HepG2 (cell line): ENCODE data around the gene KIF15. TPM values are rescaled to one million over a fixed set of nuclear protein-coding genes. Genes with fewer than 3 reads are reported as not detected.
"Not testable (repeated sequence)": the region's sequence is repeated elsewhere in the genome, so short reads cannot be mapped to it uniquely, and the experiment has no call there.

ENCODE experiments used
- ATAC-seq: fragments of 200-7000 bp; cut with Tn5 transposase; 3 replicates; pipeline ENCODE4 v1.9.1; 2020; ENCODE audit warnings: mild to moderate bottlenecking, moderate library complexity
- BruUV-seq: library from RNA; stranded (reverse); fragments of 400-500 nt; replicated peaks from 2 replicates; lab custom pipeline; 2021; lab: Mats Ljungman, UMichigan
- CTCF ChIA-PET: fragments of 300-600 bp; formaldehyde crosslinking; extraction: SDS; loops from one replicate; lab custom pipeline; 2021; ENCODE audit warnings: low total read pairs, inconsistent platforms, low intra/inter-chr PET ratio; lab: Yijun Ruan, JAX
- POLR2A ChIA-PET: fragments of 350-600 bp; sonication (Branson Sonifier 250); formaldehyde crosslinking; loops from one replicate; lab custom pipeline; 2020; ENCODE audit warnings: antibody characterized with exemption, inconsistent platforms; lab: Yijun Ruan, JAX
- DNase-seq: peaks from one replicate; pipeline ENCODE4 v3.0.0-alpha.2; 2015; ENCODE audit warnings: low spot score
- FAIRE-seq: peaks from 3 replicates; lab custom pipeline; 2011; peaks lifted over from hg19 to GRCh38; lab: Jason Lieb, UNC
- H2AFZ ChIP-seq: one replicate; pipeline ENCODE4 v1.6.1; 2011; ENCODE audit warnings: low read length, inconsistent platforms
- H3K27ac ChIP-seq: fragments of 300-600 bp; 3 replicates; pipeline ENCODE4 v1.8.0; 2011; ENCODE audit warnings: mixed run types, mild to moderate bottlenecking, mixed read lengths, low read length, inconsistent platforms; ENCODE audit not compliant: insufficient read depth; ENCODE audit errors: extremely low read length
- H3K27me3 ChIP-seq, 2 experiments: fragments of 200-600 bp in 1 of 2; 2 replicates in 1 of 2; 3 replicates in 1 of 2; pipeline versions ENCODE4 v1.6.0 to v1.8.0; 2011; ENCODE audit warnings: low read length in 2 of 2, mild to moderate bottlenecking in 2 of 2, moderate library complexity in 2 of 2, inconsistent platforms in 1 of 2; ENCODE audit not compliant: insufficient read depth in 2 of 2, control insufficient read depth in 1 of 2
- H3K36me3 ChIP-seq, 2 experiments: fragments of 200-600 bp in 1 of 2; replicated peaks in 1 of 2; 2 replicates in 1 of 2; 3 replicates in 1 of 2; pipeline versions ENCODE4 v1.5.1 to v1.8.0; 2011; ENCODE audit warnings: low read length in 2 of 2, inconsistent platforms in 1 of 2; ENCODE audit not compliant: insufficient read depth in 2 of 2, control insufficient read depth in 1 of 2
- H3K4me1 ChIP-seq: 2 replicates; pipeline ENCODE4 v1.5.1; 2012; ENCODE audit warnings: low read length, inconsistent platforms; ENCODE audit not compliant: insufficient read depth
- H3K4me2 ChIP-seq: 2 replicates; pipeline ENCODE4 v1.6.0; 2011; ENCODE audit warnings: low read depth, low read length, inconsistent platforms
- H3K4me3 ChIP-seq, 3 experiments: fragments of 200-600 bp in 1 of 3; sonication (generic), shearing (Covaris generic) in 1 of 3; replicated peaks in 1 of 3; 2 replicates each; pipeline ENCODE4 v1.5.1; 2011 to 2016; ENCODE audit warnings: low read length in 3 of 3, inconsistent platforms in 2 of 3, low read depth in 2 of 3, mild to moderate bottlenecking in 2 of 3, control low read depth in 1 of 3, mixed read lengths in 1 of 3; ENCODE audit not compliant: insufficient read depth in 1 of 3
- H3K79me2 ChIP-seq: one replicate; pipeline ENCODE4 v1.6.1; 2011; ENCODE audit warnings: low read length, inconsistent platforms; ENCODE audit not compliant: insufficient read depth
- H3K9ac ChIP-seq: 2 replicates; pipeline ENCODE4 v1.6.0; 2011; ENCODE audit warnings: mild to moderate bottlenecking, low read depth, low read length, inconsistent platforms; ENCODE audit not compliant: insufficient read depth
- H3K9me3 ChIP-seq: 2 replicates; pipeline ENCODE4 v1.5.1; 2012; ENCODE audit warnings: mild to moderate bottlenecking, low read length
- H4K20me1 ChIP-seq: 2 replicates; pipeline ENCODE4 v1.6.0; 2011; ENCODE audit warnings: inconsistent platforms, mild to moderate bottlenecking, low read length, moderate library complexity; ENCODE audit not compliant: insufficient read depth
- WGBS: methylation state at CpG from one replicate; pipeline ENCODE4 v1.1.6; 2017; ENCODE audit warnings: low lambda C conversion rate; 5-methylcytosine and 5-hydroxymethylcytosine counted together
- in situ Hi-C: cut with HindIII; loops from 2 replicates; pipeline ENCODE4 v1.10.0; 2017; ENCODE audit warnings: low pct_unique_long_range_greater_than_20kb; ENCODE audit not compliant: extremely low pct_ligation_motif_present
- intact Hi-C: fragments of 100-400 bp; cut with micrococcal nuclease; formaldehyde crosslinking; loops from one replicate; pipeline ENCODE4 v1.10.0; 2022; ENCODE audit not compliant: unreplicated experiment
- polyA plus RNA-seq, 8 experiments: library from polyadenylated mRNA; depleted of rRNA in 3 of 8; stranded (reverse) in 7 of 8; unstranded in 1 of 8; fragments of >200 nt; fragmentation: Illumina TruSeq in 4 of 8; extraction: Trizol in 4 of 8; gene quantifications; 2 replicates each; pipeline versions ENCODE4 v1.2.1 to v1.2.3, GENCODE V29; 2011 to 2016; ENCODE audit warnings: low read depth in 4 of 8, missing spikeins in 1 of 8, mixed read lengths in 1 of 8; ENCODE audit not compliant: insufficient read depth in 1 of 8
- total RNA-seq, 5 experiments: library from RNA; depleted of rRNA; stranded (reverse); fragments of >200 nt; fragmentation: Illumina TruSeq; extraction: Trizol; gene quantifications; 2 replicates each; pipeline ENCODE4 v1.2.3, GENCODE V29; 2016; ENCODE audit warnings: low read depth in 1 of 5

KIF15 gene
- total and polyA plus RNA-seq, 2 of the 13 experiments (the other 11 are each of a cell fraction or from before 2014, with no cell fraction given), result 4.8 to 33.8 TPM

- BruUV-seq, H3K4me2 ChIP-seq, intact Hi-C loops, H3K4me3 ChIP-seq, ATAC-seq, H4K20me1 ChIP-seq, H3K9ac ChIP-seq, DNase-seq, H3K27me3 ChIP-seq, H3K9me3 ChIP-seq, H3K79me2 ChIP-seq, POLR2A ChIA-PET, CTCF ChIA-PET, H3K4me1 ChIP-seq, H3K27ac ChIP-seq, FAIRE-seq, H2AFZ ChIP-seq, in situ Hi-C loops: not testable (repeated sequence)
- WGBS, result 92% methylated on average over 2 of the region's 2 CpGs
- peaks cover 3 to 25% of the 10 kb centered on the region in 2 experiments; a peak in 3 of 5 replicates for H3K36me3 ChIP-seq
Observed at GRCh38 chr3:44816334-44816733, 54.7 kb downstream of the KIF15 start.

- H3K27ac ChIP-seq, H3K79me2 ChIP-seq, H3K4me2 ChIP-seq, intact Hi-C loops, FAIRE-seq, H2AFZ ChIP-seq, H4K20me1 ChIP-seq, H3K9ac ChIP-seq, H3K4me1 ChIP-seq, BruUV-seq, H3K9me3 ChIP-seq, H3K27me3 ChIP-seq, in situ Hi-C loops, H3K4me3 ChIP-seq, POLR2A ChIA-PET, CTCF ChIA-PET, DNase-seq, ATAC-seq: not testable (repeated sequence)
- H3K36me3 ChIP-seq, result peaks cover 1 to 13% of the 10 kb centered on the region in 2 experiments; a peak in 3 of 5 replicates
- no CpG with 5 or more reads among the region's 34 CpGs for WGBS
Observed at GRCh38 chr3:44821206-44821605, 59.6 kb downstream of the KIF15 start.
